ENCODE results near the gene CCNK.

CCNK gene

GRCh38 chr14:99510556-99511139 is 29.4 kb downstream of the CCNK start:
- no peak overlapping the region for H3K27ac ChIP-seq
- H2AFZ ChIP-seq (ENCODE audit: low read depth) = no peak overlapping the region
- no peaks in the 10 kb centered on the region for H3K79me2 ChIP-seq (ENCODE audit: insufficient read depth, low read depth)
- no peak for TF ChIP-seq CTCF (conservative IDR thresholded peaks at IDR 0.05; ENCODE audit: low read depth, low read length)
- H3K4me1 ChIP-seq (ENCODE audit: low read depth, poor library complexity, severe bottlenecking) = peaks cover 7% of the 10 kb centered on the region
- H3K4me3 ChIP-seq (IDR thresholded peaks at IDR 0.05; ENCODE audit: insufficient read depth, low read depth, low read length) = no peak overlapping the region
- H4K20me1 ChIP-seq (ENCODE audit: insufficient read depth) = no peaks in the 10 kb centered on the region
- H3K36me3 ChIP-seq (ENCODE audit: insufficient read depth) = no peaks in the 10 kb centered on the region; the same call in 1 of the 2 replicates
- no peak overlapping the region for H3K4me2 ChIP-seq
- H3K27me3 ChIP-seq (ENCODE audit: insufficient read depth, low read depth) = no peaks in the 10 kb centered on the region
- H3K9ac ChIP-seq = no peak overlapping the region

- H4K20me1 ChIP-seq (ENCODE audit: insufficient read depth) = no peaks in the 10 kb centered on the region
- H3K4me3 ChIP-seq (IDR thresholded peaks at IDR 0.05; ENCODE audit: insufficient read depth, low read depth, low read length) = no peak overlapping the region
- H3K9ac ChIP-seq = no peak overlapping the region
- H3K36me3 ChIP-seq (ENCODE audit: insufficient read depth) = no peaks in the 10 kb centered on the region; the same call in 1 of the 2 replicates
- H3K27me3 ChIP-seq (ENCODE audit: insufficient read depth, low read depth) = no peaks in the 10 kb centered on the region
- peaks cover 7% of the 10 kb centered on the region for H3K4me1 ChIP-seq (ENCODE audit: low read depth, poor library complexity, severe bottlenecking)
- no peak overlapping the region for H3K27ac ChIP-seq
- H2AFZ ChIP-seq (ENCODE audit: low read depth) = no peak overlapping the region
- no peak overlapping the region for H3K4me2 ChIP-seq
- no peak for TF ChIP-seq CTCF (conservative IDR thresholded peaks at IDR 0.05; ENCODE audit: low read depth, low read length)
- no peaks in the 10 kb centered on the region for H3K79me2 ChIP-seq (ENCODE audit: insufficient read depth, low read depth)
Observed at GRCh38 chr14:99511421-99512109, 30.4 kb downstream of the CCNK start.

GRCh38 chr14:99512110-99512449 is 30.9 kb downstream of the CCNK start:
- H2AFZ ChIP-seq (ENCODE audit: low read depth) = no peak overlapping the region
- no peaks in the 10 kb centered on the region for H3K27me3 ChIP-seq (ENCODE audit: insufficient read depth, low read depth)
- H3K36me3 ChIP-seq (ENCODE audit: insufficient read depth) = no peaks in the 10 kb centered on the region; the same call in 1 of the 2 replicates
- H3K4me3 ChIP-seq (IDR thresholded peaks at IDR 0.05; ENCODE audit: insufficient read depth, low read depth, low read length) = no peak overlapping the region
- H3K9ac ChIP-seq = no peak overlapping the region
- no peak for TF ChIP-seq CTCF (conservative IDR thresholded peaks at IDR 0.05; ENCODE audit: low read depth, low read length)
- H3K4me1 ChIP-seq (ENCODE audit: low read depth, poor library complexity, severe bottlenecking) = peaks cover 7% of the 10 kb centered on the region
- no peak overlapping the region for H3K4me2 ChIP-seq
- no peaks in the 10 kb centered on the region for H3K79me2 ChIP-seq (ENCODE audit: insufficient read depth, low read depth)
- no peak overlapping the region for H3K27ac ChIP-seq
- no peaks in the 10 kb centered on the region for H4K20me1 ChIP-seq (ENCODE audit: insufficient read depth)

GRCh38 chr14:99512571-99513182 is 31.5 kb downstream of the CCNK start:
- Histone ChIP-seq H3K36me3 (ENCODE audit: insufficient read depth) (no peaks in the 10 kb centered on the region; the same call in 1 of the 2 replicates), H3K4me2 (no peak overlapping the region), H3K9ac (no peak overlapping the region), H3K4me3 (IDR thresholded peaks at IDR 0.05; ENCODE audit: insufficient read depth, low read depth, low read length) (no peak overlapping the region), H3K4me1 (ENCODE audit: low read depth, poor library complexity, severe bottlenecking) (peaks cover 7% of the 10 kb centered on the region), H3K27ac (no peak overlapping the region), H2AFZ (ENCODE audit: low read depth) (no peak overlapping the region), H3K27me3 (ENCODE audit: insufficient read depth, low read depth) (no peaks in the 10 kb centered on the region), H3K79me2 (ENCODE audit: insufficient read depth, low read depth) (no peaks in the 10 kb centered on the region), H4K20me1 (ENCODE audit: insufficient read depth) (no peaks in the 10 kb centered on the region)
- no peak for TF ChIP-seq CTCF (conservative IDR thresholded peaks at IDR 0.05; ENCODE audit: low read depth, low read length)
